Mesenteric fat pad (tissue), 1 donor: ENCODE data around the gene KCTD11. TPM values are rescaled to one million over a fixed set of nuclear protein-coding genes. Genes with fewer than 3 reads are reported as not detected.
"Not testable (repeated sequence)": the region's sequence is repeated elsewhere in the genome, so short reads cannot be mapped to it uniquely, and the experiment has no call there.

ENCODE experiments used
- DNase-seq: peaks from one replicate; pipeline ENCODE4 v3.0.0-alpha.2; 2020; ENCODE audit warnings: low spot score
- total RNA-seq: library from RNA; stranded (reverse); fragmentation: NEBNext Ultra II Directional; extraction: Animal tissue kit (Norgen Biotek cat#: 25700); gene quantifications from one replicate; pipeline ENCODE4 v1.2.1, GENCODE V29; 2021
- donor health status: DM: yes; HTN: yes; CAD: no.

The KCTD11 gene
- total RNA-seq, 1 donor from 2014 or later = 11.9 TPM

DNA sequence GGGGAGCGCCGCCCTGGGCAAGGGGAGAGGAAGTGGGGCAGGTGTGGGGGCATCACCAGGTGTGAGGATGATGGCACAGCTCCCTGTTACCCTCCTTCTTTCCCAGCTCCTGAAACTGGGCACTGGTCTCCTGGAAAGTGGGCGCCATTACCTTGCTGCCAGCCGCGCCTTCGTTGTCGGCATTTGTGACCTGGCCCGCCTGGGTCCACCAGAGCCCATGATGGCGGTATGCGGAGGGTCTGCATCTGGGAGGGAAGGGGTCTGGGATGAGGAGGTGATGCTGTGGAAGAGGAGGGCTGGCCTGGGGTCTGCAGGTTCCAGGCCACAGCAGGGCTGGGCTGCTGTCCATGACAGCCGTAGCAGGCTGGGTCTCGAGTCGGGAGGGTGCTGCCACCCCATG, 10.1 kb upstream of the KCTD11 start:
- DNase-seq = no peak

DNA sequence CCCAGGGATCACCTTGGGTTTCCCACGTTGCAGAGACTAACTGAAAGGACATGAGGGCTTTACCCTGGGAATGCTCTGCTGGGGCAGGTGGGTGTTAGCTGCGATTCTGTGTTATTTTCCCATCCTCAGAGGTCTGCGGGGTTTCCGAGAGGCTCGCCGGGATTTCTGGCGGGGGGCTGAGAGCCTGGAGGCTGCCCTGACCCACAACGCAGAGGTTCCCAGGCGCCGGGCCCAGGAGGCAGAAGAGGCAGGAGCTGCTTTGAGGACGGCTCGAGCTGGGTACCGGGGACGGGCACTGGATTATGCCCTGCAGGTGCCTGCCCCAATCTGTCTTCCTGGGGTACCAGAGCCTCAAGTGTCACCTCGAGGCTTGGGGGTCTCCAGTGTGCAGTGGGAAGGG, 8.7 kb upstream of the KCTD11 start:
- no peak for DNase-seq

DNA sequence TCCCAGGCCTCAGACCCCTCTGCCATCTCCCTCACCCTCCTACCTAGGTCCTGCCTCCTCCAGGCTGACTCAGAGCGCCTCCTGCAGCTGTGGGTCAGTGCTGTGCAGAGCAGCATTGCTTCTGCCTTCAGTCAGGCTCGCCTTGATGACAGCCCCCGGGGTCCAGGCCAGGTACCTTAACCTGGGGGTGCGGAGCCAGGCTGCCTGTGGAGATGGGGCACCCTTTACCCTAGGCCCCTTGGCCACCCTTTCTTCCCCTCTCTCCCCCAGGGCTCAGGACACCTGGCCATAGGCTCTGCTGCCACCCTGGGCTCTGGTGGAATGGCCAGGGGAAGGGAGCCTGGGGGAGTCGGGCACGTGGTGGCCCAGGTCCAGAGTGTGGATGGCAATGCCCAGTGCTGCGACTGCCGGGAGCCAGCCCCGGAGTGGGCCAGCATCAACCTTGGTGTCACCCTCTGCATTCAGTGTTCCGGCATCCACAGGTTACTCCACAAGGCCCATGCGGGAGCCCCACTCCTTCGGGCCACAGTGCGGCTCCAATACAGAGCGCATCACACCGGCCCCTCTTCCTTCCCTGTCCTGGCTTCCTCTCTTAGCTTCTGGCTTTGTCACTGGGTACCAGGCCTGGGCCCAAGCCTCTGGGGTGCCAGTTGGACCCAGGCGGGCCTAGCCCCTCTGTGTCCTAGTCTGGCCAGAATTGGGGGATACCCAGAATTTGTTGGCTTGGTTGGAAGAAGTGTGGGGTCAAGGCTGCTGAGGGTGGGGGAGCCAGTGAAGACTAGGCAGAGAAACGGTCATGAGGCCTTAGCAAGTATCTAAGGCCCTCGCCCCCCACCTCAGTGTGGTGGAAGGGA, 5.0 kb upstream of the KCTD11 start:
- DNase-seq = no peak

DNA sequence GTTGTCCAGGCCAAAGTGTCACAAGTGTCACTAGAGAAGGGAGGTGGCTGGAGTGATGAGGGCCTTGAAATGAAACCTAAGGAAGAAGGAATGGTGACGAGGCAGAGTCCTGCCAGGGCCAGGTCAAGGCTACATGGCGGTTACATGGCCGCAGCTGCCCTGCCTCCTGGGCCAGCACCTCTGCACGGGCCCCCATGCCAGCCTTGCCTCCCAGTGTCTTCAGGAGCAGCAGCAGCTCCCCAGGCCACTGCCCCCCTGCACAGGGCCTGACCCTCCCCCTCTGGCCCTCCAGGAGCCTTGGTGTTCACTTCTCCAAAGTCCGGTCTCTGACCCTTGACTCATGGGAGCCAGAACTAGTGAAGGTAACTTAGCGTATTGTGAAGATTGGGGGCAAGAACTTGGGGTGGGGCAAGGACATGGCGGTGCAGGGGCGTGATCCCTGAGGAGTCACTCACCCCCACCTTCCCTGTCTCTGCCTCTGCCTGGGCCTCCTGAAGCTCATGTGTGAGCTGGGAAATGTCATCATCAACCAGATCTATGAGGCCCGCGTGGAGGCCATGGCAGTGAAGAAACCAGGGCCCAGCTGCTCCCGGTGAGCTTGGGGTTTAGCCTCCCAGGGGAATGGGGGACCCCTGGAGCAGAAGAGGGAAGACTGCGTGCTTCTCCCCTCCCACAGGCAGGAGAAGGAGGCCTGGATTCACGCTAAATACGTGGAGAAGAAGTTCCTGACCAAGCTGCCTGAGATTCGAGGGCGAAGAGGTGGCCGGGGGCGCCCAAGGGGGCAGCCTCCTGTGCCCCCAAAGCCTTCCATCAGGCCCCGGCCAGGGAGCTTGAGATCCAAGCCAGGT, 4.1 kb upstream of the KCTD11 start:
- no peak for DNase-seq

DNA sequence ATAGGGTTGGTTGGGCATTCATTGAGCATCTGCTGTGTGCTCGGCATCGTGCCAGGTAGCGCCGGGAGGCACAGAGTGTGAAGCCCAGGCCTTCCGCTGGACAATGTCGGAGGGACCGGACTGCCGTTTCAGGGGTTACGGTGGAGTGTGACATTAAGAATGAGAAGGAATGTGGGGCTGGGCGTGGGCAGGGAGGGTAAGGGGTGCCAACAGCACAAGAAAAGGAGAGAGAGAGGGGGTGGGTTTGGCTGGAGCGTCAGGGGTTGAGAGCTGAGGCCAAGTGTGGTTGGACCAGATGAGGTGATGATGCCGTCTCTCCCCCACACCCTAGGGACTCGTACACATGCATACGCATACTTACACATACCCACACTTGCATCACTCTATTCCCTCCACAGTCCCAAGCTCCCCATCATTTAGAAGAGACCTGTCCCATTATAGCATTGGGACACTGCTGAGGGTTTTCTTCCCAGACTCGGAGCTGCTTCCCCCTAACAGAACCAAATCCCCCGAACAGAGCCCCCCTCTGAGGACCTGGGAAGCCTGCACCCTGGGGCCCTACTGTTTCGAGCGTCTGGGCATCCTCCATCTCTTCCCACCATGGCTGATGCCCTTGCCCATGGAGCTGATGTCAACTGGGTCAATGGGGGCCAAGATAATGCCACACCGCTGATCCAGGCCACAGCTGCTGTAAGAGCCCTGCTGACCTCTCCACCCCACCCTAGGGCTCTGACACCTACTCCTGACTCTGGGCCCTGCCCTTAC, 3.3 kb upstream of the KCTD11 start:
- DNase-seq = no peak

DNA sequence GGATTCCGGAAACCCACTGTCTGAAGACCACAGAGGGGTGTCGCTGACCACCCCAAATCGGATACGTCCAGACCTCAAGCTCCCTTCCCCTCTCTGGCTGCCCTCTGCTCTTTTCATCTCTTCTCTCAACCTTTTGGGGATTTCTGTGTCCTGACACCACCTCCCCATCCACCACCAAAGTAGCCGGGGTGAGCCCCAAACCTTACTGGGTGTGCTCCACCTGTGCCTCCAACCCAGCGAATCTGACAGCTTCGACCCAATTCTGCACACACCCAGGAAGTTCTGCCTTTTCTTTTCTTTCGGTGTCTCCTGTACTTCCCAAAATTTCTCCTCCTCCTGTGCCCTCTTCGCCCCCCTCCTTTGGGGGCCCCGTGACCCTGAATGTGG, 534 bp downstream of the KCTD11 start:
- no peak for DNase-seq

DNA sequence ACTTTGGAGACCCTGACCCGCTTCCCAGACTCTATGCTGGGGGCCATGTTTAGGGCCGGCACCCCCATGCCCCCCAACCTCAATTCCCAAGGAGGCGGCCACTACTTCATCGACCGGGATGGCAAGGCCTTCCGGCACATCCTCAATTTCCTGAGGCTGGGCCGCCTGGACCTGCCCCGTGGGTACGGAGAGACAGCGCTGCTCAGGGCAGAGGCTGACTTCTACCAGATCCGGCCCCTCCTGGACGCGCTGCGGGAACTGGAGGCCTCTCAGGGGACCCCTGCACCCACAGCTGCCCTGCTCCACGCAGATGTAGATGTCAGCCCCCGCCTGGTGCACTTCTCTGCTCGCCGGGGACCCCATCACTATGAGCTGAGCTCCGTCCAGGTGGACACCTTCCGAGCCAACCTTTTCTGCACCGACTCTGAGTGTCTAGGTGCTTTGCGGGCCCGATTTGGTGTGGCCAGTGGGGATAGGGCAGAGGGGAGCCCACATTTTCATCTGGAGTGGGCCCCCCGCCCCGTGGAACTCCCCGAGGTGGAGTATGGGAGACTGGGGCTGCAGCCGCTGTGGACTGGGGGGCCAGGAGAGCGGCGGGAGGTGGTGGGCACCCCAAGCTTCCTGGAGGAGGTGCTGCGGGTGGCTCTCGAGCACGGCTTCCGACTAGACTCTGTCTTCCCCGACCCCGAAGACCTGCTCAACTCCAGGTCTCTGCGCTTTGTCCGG, 1.1 kb downstream of the KCTD11 start:
- DNase-seq = no peak

DNA sequence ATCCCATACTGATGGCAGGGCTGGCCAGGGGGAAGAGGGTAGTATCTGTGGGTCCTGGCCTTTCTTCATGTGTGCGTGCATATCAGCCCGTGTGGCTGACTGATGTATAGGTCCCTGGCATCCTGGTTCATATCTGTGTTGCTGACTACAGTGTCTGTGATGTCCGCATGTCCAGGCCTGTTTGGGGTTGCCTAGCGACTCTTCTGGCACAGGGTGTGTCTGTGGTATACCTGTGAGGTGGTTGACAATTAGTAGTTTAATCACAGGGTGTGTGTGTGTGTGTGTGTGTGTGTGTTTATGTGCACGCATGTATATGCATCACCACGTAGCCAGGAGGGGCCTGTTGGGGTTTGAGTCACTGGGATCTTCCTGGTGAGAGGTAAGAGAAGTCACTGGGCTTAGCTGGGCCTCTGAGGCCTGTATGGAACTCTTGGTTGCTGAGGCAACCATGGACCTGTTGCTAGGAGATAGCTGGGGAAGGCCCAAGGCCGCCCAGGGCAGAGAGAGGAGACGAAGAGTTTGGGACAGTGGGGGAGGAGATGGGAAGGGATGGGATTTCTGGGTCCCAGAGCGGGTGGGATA, 2.4 kb downstream of the KCTD11 start:
- DNase-seq = no peak

DNA sequence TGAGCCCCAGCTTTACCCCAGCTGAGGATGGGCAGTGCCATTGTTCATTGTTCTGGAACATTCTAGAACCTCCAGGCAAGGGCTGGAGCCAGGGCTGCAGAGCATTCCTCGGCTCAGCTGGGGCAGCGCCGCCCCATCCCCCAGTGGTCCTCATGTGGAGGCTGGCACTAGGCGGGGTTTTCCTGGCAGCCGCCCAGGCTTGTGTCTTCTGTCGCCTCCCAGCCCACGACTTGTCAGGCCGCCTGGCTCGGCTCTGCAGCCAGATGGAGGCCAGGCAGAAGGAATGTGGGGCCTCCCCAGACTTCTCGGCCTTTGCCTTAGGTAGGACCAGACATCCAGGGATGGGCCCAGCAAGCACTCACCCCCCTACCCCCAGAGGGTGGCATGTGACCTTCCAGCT, 3.1 kb downstream of the KCTD11 start, which contains the start of gene TMEM95:
TMEM95 (plus strand) TSS at position 104 of the 400 bp plus-strand sequence; CDS start at position 153, 49 bp downstream.
- DNase-seq = no peak

DNA sequence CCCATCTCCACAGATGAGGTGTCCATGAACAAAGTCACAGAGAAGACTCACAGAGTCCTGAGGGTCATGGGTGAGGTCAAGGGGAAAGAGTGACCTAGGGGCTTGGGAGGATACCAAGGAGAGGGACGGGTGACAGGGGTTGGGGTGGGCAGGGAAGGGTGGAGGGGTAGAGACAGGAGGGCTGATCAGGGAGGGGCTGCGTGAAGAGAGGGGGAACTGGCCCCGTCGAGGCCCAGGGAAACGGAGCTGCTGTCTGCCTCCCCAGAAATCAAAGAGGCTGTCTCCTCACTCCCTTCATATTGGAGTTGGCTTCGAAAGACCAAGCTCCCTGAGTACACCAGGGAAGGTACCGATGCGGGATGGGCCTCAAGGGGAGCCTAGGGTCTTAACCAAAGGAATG, 3.6 kb downstream of the KCTD11 start:
- no peak for DNase-seq

DNA sequence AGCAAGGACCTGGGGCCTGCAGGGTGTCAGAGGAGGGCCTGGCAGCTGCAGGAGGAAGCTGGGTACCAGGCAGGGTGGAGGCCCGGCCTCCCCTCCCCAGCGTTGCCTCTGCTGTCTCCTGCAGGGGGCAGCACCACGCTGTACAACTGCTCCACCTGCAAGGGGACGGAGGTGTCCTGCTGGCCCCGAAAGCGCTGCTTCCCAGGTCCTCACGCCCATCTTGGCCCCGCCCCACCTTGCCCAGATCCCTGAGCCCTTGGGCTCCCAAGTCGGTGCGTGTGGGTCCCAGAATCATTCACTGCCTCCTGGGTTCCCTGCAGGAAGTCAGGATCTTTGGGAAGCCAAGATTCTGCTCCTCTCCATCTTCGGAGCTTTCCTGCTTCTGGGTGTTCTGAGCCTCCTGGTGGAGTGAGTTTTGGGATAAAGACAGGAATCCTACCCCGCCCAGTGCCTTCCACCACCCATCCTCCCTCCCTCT, 4.1 kb downstream of the KCTD11 start:
- peak; percentile 93 for DNase-seq

DNA sequence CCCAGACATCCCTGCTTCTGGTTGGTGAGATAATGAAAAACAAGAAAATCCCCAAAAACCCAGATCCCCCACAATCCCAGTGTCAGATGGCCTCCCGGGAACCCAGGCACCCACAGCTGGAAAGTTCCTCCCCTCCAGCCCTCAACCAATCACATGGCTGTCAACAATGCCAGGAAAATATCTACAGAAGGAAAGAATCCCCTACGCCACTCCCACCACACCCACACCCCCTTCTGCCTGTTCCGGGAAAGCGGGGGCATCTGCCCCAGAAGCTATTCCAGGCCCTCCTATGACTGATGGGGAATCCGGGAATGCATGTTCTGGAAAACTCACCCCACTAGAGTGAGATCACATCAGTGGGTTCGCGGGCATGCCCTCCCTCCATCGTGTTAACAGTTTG, 4.8 kb downstream of the KCTD11 start:
- no peak for DNase-seq

DNA sequence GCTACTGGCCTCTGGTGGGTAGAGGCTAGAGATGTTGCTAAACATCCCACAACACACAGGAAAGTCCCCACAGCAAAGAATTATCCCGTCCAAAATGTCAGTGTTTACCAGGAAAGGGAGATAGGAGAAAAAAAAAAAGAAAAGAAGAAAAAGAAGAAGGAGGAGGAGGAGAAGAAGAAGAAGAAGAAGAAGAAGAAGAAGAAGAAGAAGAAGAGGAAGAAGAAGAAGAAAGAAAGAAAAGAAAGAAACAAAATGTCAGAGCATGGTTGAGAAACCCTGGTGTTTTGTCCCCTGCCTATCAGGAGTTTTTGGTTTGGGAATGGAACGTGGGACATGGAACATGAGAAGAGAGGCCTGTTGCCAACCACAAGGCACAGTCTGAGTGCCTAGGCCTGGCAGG, 5.4 kb downstream of the KCTD11 start:
- DNase-seq = no peak

DNA sequence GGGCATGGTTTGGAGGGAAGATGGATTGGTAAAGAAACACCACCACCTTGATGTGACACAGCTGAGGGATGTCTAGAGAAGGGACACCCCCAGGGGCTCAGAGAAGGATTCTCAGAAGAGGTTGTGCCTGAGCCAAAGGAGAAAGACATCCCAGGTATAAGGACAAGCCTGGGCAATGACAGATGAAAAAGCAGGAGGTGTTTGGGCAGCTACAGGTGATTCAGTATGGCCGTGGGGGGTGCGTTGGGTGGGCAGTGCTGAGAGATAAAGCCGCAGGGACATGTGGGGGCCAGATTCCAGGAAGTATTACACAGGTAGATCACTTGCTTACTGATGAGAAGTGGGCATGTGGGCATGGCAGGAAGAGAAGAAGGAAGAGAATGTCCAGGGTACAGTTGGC, 9.9 kb downstream of the KCTD11 start:
- DNase-seq = no peak

DNA sequence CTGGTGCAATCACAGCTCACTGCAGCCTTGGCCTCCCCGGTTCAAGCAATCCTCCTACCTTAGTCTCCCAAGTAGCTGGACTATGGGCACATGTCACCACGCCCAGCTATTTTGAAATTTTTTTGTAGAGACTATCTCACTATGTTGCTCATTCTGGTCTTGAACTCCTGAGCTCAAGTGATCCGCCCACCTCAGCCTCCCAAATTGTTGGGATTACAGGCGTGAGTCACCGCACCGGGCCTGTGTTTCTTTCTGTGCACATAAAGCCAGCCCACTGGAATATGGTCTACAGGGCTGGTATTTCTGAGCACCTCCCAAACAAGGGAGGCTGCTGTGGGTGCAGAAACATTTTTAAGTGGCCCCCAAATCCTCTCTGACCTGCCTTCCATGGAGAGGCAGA, 11.3 kb downstream of the KCTD11 start:
- no peak for DNase-seq

DNA sequence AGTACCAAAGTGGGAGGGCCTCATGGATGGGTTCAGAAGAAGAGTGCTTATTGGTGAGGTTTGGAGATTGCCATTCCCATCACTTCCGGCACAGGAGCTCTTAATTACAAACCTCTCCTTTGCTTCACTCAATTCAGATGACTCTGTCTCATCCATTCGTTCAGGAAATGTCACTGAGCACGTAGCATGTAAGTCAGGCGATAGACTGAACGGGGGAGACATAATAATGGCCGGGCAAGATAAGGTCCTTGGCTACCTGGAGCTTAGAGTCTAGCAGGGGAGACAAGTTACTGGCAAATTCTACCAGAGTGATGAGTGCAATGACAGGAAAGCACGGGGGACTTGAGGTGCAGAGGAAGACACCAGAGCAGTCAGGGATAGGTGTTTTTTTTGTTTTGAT, 14.0 kb downstream of the KCTD11 start:
- DNase-seq = not testable (repeated sequence)

DNA sequence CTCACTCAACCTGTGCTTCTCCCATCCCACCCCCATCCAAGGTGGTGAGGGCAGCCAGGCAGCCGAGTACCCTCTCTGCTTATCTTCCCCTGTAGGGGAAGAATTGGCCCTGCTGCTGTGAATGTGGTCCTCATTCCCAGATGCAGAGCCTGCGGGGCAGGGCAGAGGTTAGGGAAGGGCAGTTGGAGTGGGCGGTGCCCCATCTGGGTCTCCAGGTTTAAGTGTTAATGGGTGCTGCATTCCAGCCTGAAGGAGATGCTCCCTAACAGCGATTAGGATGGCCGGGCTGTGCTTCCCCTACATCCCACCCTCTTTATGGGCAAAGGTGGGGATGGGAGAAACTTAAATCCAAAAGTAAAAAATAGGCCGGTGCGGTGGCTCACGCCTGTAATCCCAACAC, 15.1 kb downstream of the KCTD11 start:
- no peak for DNase-seq

DNA sequence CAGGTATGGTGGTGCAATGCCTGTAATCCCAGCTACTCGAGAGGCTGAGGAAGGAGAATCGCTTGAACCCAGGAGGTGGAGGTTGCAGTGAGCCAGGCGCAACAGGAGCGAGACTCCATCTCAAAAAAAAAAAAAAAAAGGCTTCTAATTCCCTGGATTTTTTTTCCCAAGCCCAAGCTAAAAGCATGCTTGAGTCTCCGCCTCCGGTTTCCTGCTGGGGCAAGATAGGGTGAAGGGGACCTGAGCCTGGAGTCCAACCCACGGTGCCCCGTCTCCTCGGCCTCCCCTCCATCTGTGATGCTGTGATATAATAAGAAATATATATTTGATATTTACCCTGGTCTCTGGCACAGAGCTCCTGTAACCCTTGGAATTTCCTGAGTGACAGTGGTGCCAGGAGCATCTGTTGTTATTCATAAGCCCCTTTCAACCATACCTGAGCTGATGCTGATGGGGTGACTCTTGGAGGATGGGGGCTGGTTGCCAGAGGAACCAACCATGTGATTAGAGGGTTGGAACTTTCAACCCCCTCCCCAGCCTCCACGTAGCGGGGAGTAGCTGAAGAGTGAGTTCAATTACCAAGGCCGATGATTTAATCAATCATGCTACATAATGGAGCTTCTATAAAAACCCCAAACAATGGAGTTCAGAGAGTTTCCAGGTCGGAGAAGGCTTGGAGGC, 16.1 kb downstream of the KCTD11 start:
- no peak for DNase-seq

DNA sequence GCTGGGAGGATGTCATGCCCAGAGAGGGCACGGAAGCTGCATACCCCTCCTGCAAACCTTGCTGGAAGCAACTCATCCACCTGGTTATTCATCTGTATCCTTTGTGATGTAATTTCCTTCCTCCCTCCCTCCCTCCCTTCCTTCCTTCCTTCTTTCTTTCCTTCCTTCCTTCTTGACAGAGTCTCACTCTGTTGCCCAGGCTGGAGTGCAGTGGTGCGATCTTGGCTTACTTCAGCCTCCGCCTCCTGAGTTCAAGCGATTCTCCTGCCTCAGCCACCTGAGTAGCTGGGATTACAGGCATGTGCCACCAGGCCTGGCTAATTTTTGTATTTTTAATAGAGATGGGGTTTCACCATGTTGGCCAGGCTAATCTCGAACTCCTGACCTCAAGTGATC, 16.6 kb downstream of the KCTD11 start:
- DNase-seq = not testable (repeated sequence)

DNA sequence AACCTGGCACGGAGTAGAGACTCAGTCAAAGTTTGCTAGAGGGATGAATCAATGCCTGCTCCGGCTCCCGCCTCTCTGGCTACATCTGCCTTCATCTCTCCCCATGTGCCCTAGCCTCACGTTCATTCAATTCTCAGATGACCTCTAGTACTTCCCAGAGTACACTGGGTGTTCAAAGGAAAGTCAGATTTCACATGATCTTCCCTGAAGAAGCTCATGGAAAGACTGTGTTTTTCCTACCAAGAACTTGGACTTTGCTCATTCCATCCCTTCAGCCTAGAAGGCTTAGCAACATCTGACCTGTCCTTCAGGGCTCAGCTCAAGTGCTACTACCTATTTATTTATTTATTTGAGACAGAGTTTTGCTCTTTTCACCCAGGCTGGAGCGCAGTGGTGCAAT, 17.9 kb downstream of the KCTD11 start:
- DNase-seq = no peak
